Cardiac fibroblast (primary cell): ENCODE measurements around the gene PDE4D.

Source experiments
- DNase-seq, 2 donors: peaks; one replicate each; pipeline versions ENCODE4 v3.0.0 to v3.0.0-alpha.2; 2010; ENCODE audit warnings: low read depth in 2 of 2
- H3K4me3 ChIP-seq, 2 donors: replicated peaks in 1 of 2; 1 replicate in 1 of 2; 2 replicates in 1 of 2; pipeline ENCODE4 v1.5.1; 2011; ENCODE audit warnings: low read depth in 2 of 2, low read length in 2 of 2, mild to moderate bottlenecking in 2 of 2, moderate library complexity in 1 of 2
- TF ChIP-seq, protein P1 (sequence below): IDR thresholded peaks from one replicate; pipeline ENCODE4 v1.5.1; 2011; ENCODE audit warnings: low read depth, mild to moderate bottlenecking, low read length, inconsistent platforms

Gene PDE4D

DNA sequence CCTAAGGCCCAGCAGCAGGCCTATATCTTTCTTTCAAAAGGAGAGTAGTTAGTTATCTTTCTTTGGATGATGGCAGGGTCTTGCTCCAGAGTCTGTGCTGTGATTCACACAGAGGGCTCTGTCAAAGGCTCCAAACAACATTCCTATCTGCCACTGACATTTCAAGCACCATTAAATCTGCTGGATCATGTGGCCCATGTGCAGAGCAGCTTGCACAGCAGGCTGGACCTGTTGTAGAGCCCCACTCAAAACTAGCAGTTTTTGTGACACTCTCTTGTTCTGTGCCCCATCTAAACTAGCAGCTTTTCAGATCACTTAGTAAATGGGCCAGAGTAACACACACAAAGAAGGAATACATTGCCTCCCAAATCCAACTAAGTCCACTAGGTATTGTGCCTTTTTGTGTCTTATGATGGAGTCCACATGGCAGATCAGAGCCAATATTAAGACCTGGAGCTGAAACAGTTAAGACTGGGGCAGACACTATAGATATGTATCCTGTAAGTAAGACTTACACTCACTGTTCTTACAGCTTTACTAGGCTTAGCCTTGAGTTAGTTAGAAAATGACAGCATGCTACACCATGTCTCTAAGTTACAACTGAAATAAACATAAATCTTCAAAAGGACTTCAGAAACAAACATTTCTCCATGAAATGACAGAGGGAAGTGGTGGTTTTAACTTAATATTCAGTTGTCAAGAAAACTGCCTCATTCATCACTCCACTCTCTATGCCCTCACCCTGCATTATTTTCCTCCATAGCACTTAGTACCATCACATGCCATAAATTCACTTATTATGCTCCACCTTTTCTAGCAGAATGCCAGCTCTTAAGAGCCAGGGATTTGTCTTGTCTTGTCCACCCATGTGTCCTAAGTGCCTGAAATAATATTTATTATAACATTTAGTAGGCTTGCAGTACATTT is 909.7 kb downstream of the PDE4D start:
- H3K4me3 ChIP-seq: no peak overlapping the region
- TF ChIP-seq, protein P1, sequence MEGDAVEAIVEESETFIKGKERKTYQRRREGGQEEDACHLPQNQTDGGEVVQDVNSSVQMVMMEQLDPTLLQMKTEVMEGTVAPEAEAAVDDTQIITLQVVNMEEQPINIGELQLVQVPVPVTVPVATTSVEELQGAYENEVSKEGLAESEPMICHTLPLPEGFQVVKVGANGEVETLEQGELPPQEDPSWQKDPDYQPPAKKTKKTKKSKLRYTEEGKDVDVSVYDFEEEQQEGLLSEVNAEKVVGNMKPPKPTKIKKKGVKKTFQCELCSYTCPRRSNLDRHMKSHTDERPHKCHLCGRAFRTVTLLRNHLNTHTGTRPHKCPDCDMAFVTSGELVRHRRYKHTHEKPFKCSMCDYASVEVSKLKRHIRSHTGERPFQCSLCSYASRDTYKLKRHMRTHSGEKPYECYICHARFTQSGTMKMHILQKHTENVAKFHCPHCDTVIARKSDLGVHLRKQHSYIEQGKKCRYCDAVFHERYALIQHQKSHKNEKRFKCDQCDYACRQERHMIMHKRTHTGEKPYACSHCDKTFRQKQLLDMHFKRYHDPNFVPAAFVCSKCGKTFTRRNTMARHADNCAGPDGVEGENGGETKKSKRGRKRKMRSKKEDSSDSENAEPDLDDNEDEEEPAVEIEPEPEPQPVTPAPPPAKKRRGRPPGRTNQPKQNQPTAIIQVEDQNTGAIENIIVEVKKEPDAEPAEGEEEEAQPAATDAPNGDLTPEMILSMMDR: no peak
- DNase-seq: no peak

DNA sequence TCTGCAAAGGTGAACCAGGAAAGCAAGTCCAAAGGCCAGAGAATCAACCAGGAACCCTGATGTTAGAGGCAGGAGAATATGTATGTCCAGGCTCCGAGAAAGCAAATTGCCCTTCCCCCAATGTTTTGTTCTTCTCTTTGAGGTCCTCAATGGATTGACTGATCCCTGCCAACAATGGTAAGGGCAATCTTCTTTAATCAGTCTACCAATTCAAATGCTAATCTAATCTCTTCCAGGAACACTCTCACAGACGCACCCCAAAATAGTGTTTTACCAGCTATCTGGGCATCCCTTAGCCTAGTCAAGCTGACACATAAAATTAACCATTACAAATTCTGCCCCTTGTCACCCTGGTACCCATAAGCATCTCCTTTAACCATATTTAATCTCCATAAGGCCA is 912.6 kb downstream of the PDE4D start:
- no peak overlapping the region for H3K4me3 ChIP-seq
- TF ChIP-seq, protein P1: no peak
- no peak for DNase-seq

DNA sequence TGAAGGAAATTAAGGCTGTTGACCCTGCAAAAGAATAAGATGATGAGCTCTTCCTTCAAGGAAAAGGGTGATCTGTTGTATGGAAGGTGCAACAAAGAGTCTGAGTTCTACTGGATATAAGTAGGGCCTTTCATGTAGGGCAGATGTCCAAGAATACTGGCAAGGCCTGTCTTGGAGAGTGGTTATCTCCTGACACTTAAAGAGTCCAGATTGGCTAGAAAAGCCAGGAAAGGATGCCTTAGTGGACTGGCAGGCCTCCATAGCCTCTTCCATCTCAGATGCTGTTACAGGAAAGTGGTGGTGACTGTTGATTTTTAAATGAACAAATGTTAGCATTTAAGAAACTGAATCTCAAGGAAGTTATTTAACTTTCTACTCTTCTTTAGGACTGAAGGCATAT is 914.4 kb downstream of the PDE4D start:
- TF ChIP-seq, protein P1: no peak

DNA sequence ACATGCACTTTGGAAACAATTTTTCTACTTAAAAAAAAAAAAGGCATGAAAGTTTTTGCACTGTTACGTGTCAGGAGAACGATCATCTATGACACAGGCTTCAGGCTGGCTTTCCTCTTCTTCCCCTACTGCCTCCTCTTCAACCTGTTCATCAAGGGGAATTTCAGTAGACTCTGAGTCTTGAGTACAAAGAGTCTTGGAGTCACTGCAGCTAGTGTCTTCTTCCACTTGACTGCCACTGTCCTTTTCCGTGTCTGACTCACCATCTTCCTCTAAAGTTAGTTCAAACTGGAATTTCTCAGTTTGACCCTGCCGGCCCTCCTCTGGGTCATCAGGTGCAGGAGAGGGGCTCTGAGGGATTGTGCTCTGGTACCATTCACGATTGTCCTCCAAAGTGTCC is 918.9 kb downstream of the PDE4D start:
- no peak overlapping the region for H3K4me3 ChIP-seq
- TF ChIP-seq, protein P1: no peak
- DNase-seq: no peak

More for the DNA sequence above, 914.4 kb downstream of the PDE4D start:
- peak in 1 of 2 donors; percentile 27 for DNase-seq
- H3K4me3 ChIP-seq: no peak overlapping the region

DNA sequence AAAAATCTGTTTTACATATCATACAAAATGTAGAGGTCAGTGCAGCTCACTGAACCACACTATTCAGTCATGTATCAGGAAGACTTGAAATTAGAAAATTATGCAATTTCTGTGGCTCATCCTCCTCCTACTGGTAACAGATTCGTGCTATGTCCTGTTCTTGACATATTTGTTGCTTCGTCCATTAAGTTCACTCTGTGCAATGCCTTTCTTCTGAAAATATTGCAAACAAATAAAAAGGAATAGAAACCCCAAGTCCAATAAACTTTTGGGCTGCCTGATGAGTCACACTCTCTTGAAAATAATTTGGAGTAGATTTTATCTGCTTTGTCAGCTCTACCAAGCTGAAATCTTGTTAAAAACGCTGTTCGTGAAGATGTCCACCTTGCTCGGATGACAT is 919.4 kb downstream of the PDE4D start:
- DNase-seq: no peak
- H3K4me3 ChIP-seq: no peak overlapping the region
- TF ChIP-seq, protein P1: no peak

DNA sequence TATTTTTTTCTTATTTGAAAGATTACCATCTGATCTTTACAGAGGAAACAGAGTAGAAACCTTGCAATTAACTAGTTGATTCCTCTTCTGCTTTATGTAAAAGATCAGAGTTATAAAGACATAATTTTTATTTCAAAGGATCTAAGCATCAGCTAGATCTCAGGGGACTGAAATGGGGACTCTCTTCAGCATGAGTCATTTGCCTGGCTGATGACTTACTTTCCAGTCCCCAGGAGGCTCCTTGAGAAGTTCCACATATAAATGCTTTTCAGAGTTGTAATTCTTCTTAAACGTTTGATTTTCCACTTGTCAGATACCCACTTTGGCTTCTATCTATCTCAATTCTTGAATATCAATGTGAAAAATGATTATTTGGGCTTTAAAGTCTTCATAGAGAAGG is 921.2 kb downstream of the PDE4D start:
- no peak overlapping the region for H3K4me3 ChIP-seq
- DNase-seq: peak; percentile 8 to 65
- TF ChIP-seq, protein P1: no peak
